Body of pancreas (tissue), 4 donors: ENCODE data around the gene RBM7. TPM values are rescaled to one million over a fixed set of nuclear protein-coding genes. Genes with fewer than 3 reads are reported as not detected.
A peak's percentile ranks its signal among the peaks of the same experiment; 100 is the strongest.

ENCODE experiments used
- ATAC-seq: fragments of 150-250 bp; one replicate; pipeline ENCODE4 v1.9.1; 2016
- DNase-seq, 4 donors: peaks; one replicate each; pipeline ENCODE4 v3.0.0-alpha.2; 2019
- H3K27ac ChIP-seq, 4 donors: fragments of 200-600 bp; sonication (generic); 1 replicate in 3 of 4; 2 replicates in 1 of 4; pipeline versions ENCODE4 v1.5.1 to v1.6.1; 2016 to 2019; ENCODE audit warnings: mild to moderate bottlenecking in 1 of 4, mixed read lengths in 1 of 4, moderate library complexity in 1 of 4
- H3K27me3 ChIP-seq, 2 donors: fragments of 200-600 bp; sonication (generic); one replicate each; pipeline ENCODE4 v1.6.0; 2016; ENCODE audit warnings: mild to moderate bottlenecking in 1 of 2
- H3K36me3 ChIP-seq, 2 donors: fragments of 200-600 bp; sonication (generic); replicated peaks in 1 of 2; 2 replicates each; pipeline ENCODE4 v1.5.1; 2016; ENCODE audit warnings: low read depth in 2 of 2; ENCODE audit not compliant: insufficient read depth in 1 of 2
- H3K4me1 ChIP-seq: fragments of 200-600 bp; sonication (generic); one replicate; pipeline ENCODE4 v1.6.0; 2016
- H3K4me3 ChIP-seq, 2 donors: fragments of 200-600 bp; sonication (generic); 1 replicate in 1 of 2; 2 replicates in 1 of 2; pipeline ENCODE4 v1.5.1; 2016 to 2019
- H3K9me3 ChIP-seq, 3 donors: fragments of 200-600 bp; sonication (generic); 1 replicate in 2 of 3; 2 replicates in 1 of 3; pipeline ENCODE4 v1.5.1; 2016
- CTCF ChIP-seq, 7 experiments: fragments of 450-650 bp in 4 of 7; fragments of 200-600 bp in 3 of 7; sonication (generic) in 3 of 7; IDR thresholded peaks; one replicate each; pipeline ENCODE4 v1.5.1; 2016 to 2019; ENCODE audit warnings: antibody characterized with exemption in 7 of 7
- POLR2A ChIP-seq, 3 donors: fragments of 450-650 bp; IDR thresholded peaks; one replicate each; pipeline ENCODE4 v1.6.1; 2016; ENCODE audit warnings: antibody characterized with exemption in 3 of 3, mild to moderate bottlenecking in 2 of 3
- WGBS, 2 donors: methylation state at CpG; one replicate each; pipeline ENCODE4 v1.1.5; 2017; 5-methylcytosine and 5-hydroxymethylcytosine counted together
- intact Hi-C: fragments of 100-400 bp; cut with DNase I; formaldehyde crosslinking; loops from one replicate; pipeline ENCODE4 v1.15.1; 2023
- total RNA-seq, 2 donors: library from RNA; depleted of rRNA; stranded (reverse); fragments of >200 nt; gene quantifications; one replicate each; pipeline ENCODE4 v1.1.0, GENCODE V29; 2016

RBM7 gene
- total RNA-seq, 2 donors from 2014 or later, result 7.6 to 9.6 TPM

GRCh38 chr11:114412946-114413345, 12.5 kb downstream of the RBM7 start:
- Histone ChIP-seq H3K27ac (no peak overlapping the region), H3K27me3 (no peaks in the 10 kb centered on the region), H3K9me3 (no peaks in the 10 kb centered on the region), H3K4me1 (no peaks in the 10 kb centered on the region), H3K4me3 (no peak overlapping the region), H3K36me3 (peaks cover 0 to 10% of the 10 kb centered on the region in 2 donors)
- WGBS, 2 donors, result 87 to 93% methylated on average over 4 of the region's 4 CpGs
- intact Hi-C loops, result no loop called here
- DNase-seq (peak in 2 of 4 donors; percentile 10 to 15), ATAC-seq (no peak)
- TF ChIP-seq CTCF (IDR thresholded peaks at IDR 0.05) (no peak), POLR2A (IDR thresholded peaks at IDR 0.05) (no peak)

GRCh38 chr11:114413958-114414357, 13.5 kb downstream of the RBM7 start:
- H3K4me1 ChIP-seq, result no peaks in the 10 kb centered on the region
- H3K27ac ChIP-seq, result no peak overlapping the region
- no peak overlapping the region for H3K4me3 ChIP-seq
- intact Hi-C loops, result no loop called here
- H3K36me3 ChIP-seq, result peaks cover 0 to 7% of the 10 kb centered on the region in 2 donors
- DNase-seq, result no peak
- 89 to 92% methylated on average over 10 of the region's 10 CpGs for WGBS, 2 donors
- no peaks in the 10 kb centered on the region for H3K9me3 ChIP-seq
- no peak for ATAC-seq
- TF ChIP-seq POLR2A (IDR thresholded peaks at IDR 0.05) (no peak), CTCF (IDR thresholded peaks at IDR 0.05) (no peak)
- H3K27me3 ChIP-seq, result no peaks in the 10 kb centered on the region

- Histone ChIP-seq H3K9me3 (no peaks in the 10 kb centered on the region), H3K4me1 (no peaks in the 10 kb centered on the region), H3K36me3 (no peaks in the 10 kb centered on the region), H3K4me3 (no peak overlapping the region), H3K27ac (no peak overlapping the region), H3K27me3 (no peaks in the 10 kb centered on the region)
- no peak for TF ChIP-seq CTCF (IDR thresholded peaks at IDR 0.05)
- no peak for TF ChIP-seq POLR2A (IDR thresholded peaks at IDR 0.05)
- ATAC-seq (no peak), DNase-seq (no peak)
- intact Hi-C loops, result no loop called here
These were observed 16.0 kb downstream of the RBM7 start for GRCh38 chr11:114416441-114416961.

GRCh38 chr11:114426280-114426679, 25.8 kb downstream of the RBM7 start:
- H3K9me3 ChIP-seq, result no peaks in the 10 kb centered on the region
- no peak for TF ChIP-seq CTCF (IDR thresholded peaks at IDR 0.05)
- no peak for TF ChIP-seq POLR2A (IDR thresholded peaks at IDR 0.05)
- no peaks in the 10 kb centered on the region for H3K4me1 ChIP-seq
- H3K27me3 ChIP-seq, result no peaks in the 10 kb centered on the region
- WGBS, 2 donors, result 69 to 84% methylated on average over 4 of the region's 4 CpGs
- no peak for ATAC-seq
- no peak overlapping the region for H3K4me3 ChIP-seq
- H3K36me3 ChIP-seq, result no peaks in the 10 kb centered on the region
- no peak overlapping the region for H3K27ac ChIP-seq
- intact Hi-C loops, result no loop called here
- no peak for DNase-seq

- ATAC-seq (no peak), DNase-seq (no peak)
These were observed 29.8 kb downstream of the RBM7 start for GRCh38 chr11:114430290-114430689.

More at GRCh38 chr11:114430290-114430689, 29.8 kb downstream of the RBM7 start:
- H3K27ac ChIP-seq, result no peak overlapping the region
- no peaks in the 10 kb centered on the region for H3K27me3 ChIP-seq
- H3K36me3 ChIP-seq, result no peaks in the 10 kb centered on the region
- no peaks in the 10 kb centered on the region for H3K9me3 ChIP-seq
- intact Hi-C loops, result no loop called here
- no peak overlapping the region for H3K4me3 ChIP-seq
- no peaks in the 10 kb centered on the region for H3K4me1 ChIP-seq
- TF ChIP-seq POLR2A (IDR thresholded peaks at IDR 0.05) (no peak), CTCF (IDR thresholded peaks at IDR 0.05) (no peak)
